ENCODE data around the gene RBM22. TPM values are rescaled to one million over a fixed set of nuclear protein-coding genes. Genes with fewer than 3 reads are reported as not detected.

Gene RBM22
- total RNA-seq, 1 donor from 2014 or later, result 43.6 TPM

- Mint-ChIP-seq H3K27ac (ENCODE audit: unreplicated experiment) (peak overlapping the region; percentile 5), H3K4me3 (ENCODE audit: unreplicated experiment) (no peak overlapping the region), H3K4me1 (ENCODE audit: unreplicated experiment) (peaks cover 2% of the 10 kb centered on the region)
Measured at GRCh38 chr5:150706776-150707390, 6.0 kb upstream of the RBM22 start.

DNA sequence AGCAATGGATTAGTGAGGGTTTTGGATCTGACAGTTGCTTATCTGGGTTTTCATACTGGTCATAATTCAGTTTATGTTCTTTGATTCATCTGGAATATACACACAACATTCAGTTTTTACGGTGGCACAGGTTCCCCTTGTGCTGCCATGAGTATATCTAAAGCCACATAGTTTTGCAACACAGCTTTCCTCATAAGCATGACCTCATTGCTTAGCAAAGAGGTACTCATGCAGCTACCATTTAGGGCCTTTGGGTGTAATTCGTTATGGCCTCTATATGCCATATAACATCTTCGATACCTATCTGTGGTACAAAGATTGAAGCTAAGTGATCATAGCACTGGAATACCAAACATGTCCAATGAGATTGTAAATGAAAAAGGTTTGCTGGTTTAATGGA lies 2.9 kb upstream of the RBM22 start:
- Mint-ChIP-seq H3K36me3 (ENCODE audit: unreplicated experiment) (peaks cover 12% of the 10 kb centered on the region), H3K27me3 (ENCODE audit: unreplicated experiment) (no peaks in the 10 kb centered on the region), H3K4me1 (ENCODE audit: unreplicated experiment) (peaks cover 8% of the 10 kb centered on the region), H3K27ac (ENCODE audit: unreplicated experiment) (no peak overlapping the region), H3K9me3 (ENCODE audit: unreplicated experiment) (no peaks in the 10 kb centered on the region), H3K4me3 (ENCODE audit: unreplicated experiment) (no peak overlapping the region)
- no peak for DNase-seq (ENCODE audit: extremely low spot score, unreplicated experiment)
- TF ChIP-seq CTCF (IDR thresholded peaks at IDR 0.05), result no peak

More at GRCh38 chr5:150706776-150707390, 6.0 kb upstream of the RBM22 start:
- Mint-ChIP-seq H3K9me3 (ENCODE audit: unreplicated experiment) (no peaks in the 10 kb centered on the region), H3K36me3 (ENCODE audit: unreplicated experiment) (peaks cover 25% of the 10 kb centered on the region), H3K27me3 (ENCODE audit: unreplicated experiment) (no peaks in the 10 kb centered on the region)
- DNase-seq (ENCODE audit: extremely low spot score, unreplicated experiment), result no peak
- no peak for TF ChIP-seq CTCF (IDR thresholded peaks at IDR 0.05)

GRCh38 chr5:150700246-150700593 lies 642 bp downstream of the RBM22 start:
- H3K9me3 Mint-ChIP-seq (ENCODE audit: unreplicated experiment), result no peaks in the 10 kb centered on the region
- H3K36me3 Mint-ChIP-seq (ENCODE audit: unreplicated experiment), result peaks cover 21% of the 10 kb centered on the region
- H3K4me1 Mint-ChIP-seq (ENCODE audit: unreplicated experiment), result peaks cover 10% of the 10 kb centered on the region

GRCh38 chr5:150694612-150695011 lies 6.2 kb downstream of the RBM22 start:
- H3K27me3 Mint-ChIP-seq (ENCODE audit: unreplicated experiment), result no peaks in the 10 kb centered on the region
- H3K4me1 Mint-ChIP-seq (ENCODE audit: unreplicated experiment), result peaks cover 4% of the 10 kb centered on the region
- H3K36me3 Mint-ChIP-seq (ENCODE audit: unreplicated experiment), result peaks cover 66% of the 10 kb centered on the region
- H3K27ac Mint-ChIP-seq (ENCODE audit: unreplicated experiment), result no peak overlapping the region
- H3K9me3 Mint-ChIP-seq (ENCODE audit: unreplicated experiment), result no peaks in the 10 kb centered on the region
- no peak overlapping the region for H3K4me3 Mint-ChIP-seq (ENCODE audit: unreplicated experiment)
- DNase-seq (ENCODE audit: extremely low spot score, unreplicated experiment), result no peak
- no peak for TF ChIP-seq CTCF (IDR thresholded peaks at IDR 0.05)

More at GRCh38 chr5:150700246-150700593, 642 bp downstream of the RBM22 start:
- Mint-ChIP-seq H3K27me3 (ENCODE audit: unreplicated experiment) (no peaks in the 10 kb centered on the region), H3K27ac (ENCODE audit: unreplicated experiment) (no peak overlapping the region), H3K4me3 (ENCODE audit: unreplicated experiment) (no peak overlapping the region)
- no peak for TF ChIP-seq CTCF (IDR thresholded peaks at IDR 0.05)
- no peak for DNase-seq (ENCODE audit: extremely low spot score, unreplicated experiment)

GRCh38 chr5:150692276-150692675 lies 8.6 kb downstream of the RBM22 start:
- no peaks in the 10 kb centered on the region for H3K4me1 Mint-ChIP-seq (ENCODE audit: unreplicated experiment)
- H3K27ac Mint-ChIP-seq (ENCODE audit: unreplicated experiment), result no peak overlapping the region
- no peaks in the 10 kb centered on the region for H3K9me3 Mint-ChIP-seq (ENCODE audit: unreplicated experiment)
- TF ChIP-seq CTCF (IDR thresholded peaks at IDR 0.05), result no peak
- H3K27me3 Mint-ChIP-seq (ENCODE audit: unreplicated experiment), result no peaks in the 10 kb centered on the region
- no peak for DNase-seq (ENCODE audit: extremely low spot score, unreplicated experiment)
- peaks cover 64% of the 10 kb centered on the region for H3K36me3 Mint-ChIP-seq (ENCODE audit: unreplicated experiment)
- H3K4me3 Mint-ChIP-seq (ENCODE audit: unreplicated experiment), result no peak overlapping the region

All from osteocyte (in vitro differentiated cells).